ENCODE data around the gene CDSN. TPM values are rescaled to one million over a fixed set of nuclear protein-coding genes. Genes with fewer than 3 reads are reported as not detected.

Gene CDSN
- total and polyA plus RNA-seq, 2 donors (not counting 1 experiment from before 2014, with no cell fraction given), result not detected

- POLR2A ChIA-PET, result no interaction called here
Observed at GRCh38 chr6:31086788-31087440, 33.3 kb downstream of the CDSN start.

More at GRCh38 chr6:31086788-31087440, 33.3 kb downstream of the CDSN start:
- CTCF ChIA-PET, result interaction anchor here (0.6 to 7.2 kb wide), 49 partner anchors 8 to 985 kb away, joined by 3 to 237 read pairs (median 3); partner anchors contain the start of genes GTF2H4 and VARS2
- H3K4me3 Mint-ChIP-seq, result no peak overlapping the region
- peaks cover 21% of the 10 kb centered on the region for H3K27me3 Mint-ChIP-seq
- Histone ChIP-seq H3K27ac (ENCODE audit: low read length in 2 of 2) (no peak overlapping the region), H3K36me3 (replicated peaks in 1 of 2; ENCODE audit: control extremely low read depth in 1 of 2, control insufficient read depth in 1 of 2, extremely low read depth in 1 of 2, insufficient read depth in 2 of 2, low read length in 1 of 2) (no peaks in the 10 kb centered on the region), H3K9ac (ENCODE audit: low read length) (no peak overlapping the region), H4K20me1 (ENCODE audit: control insufficient read depth, insufficient read depth, low read length, poor library complexity, severe bottlenecking) (no peaks in the 10 kb centered on the region), H3K4me1 (ENCODE audit: control insufficient read depth in 2 of 2, insufficient read depth in 2 of 2, low read length in 2 of 2) (no peaks in the 10 kb centered on the region), H3K27me3 (replicated peaks in 1 of 4; ENCODE audit: control extremely low read depth in 1 of 4, control insufficient read depth in 3 of 4, insufficient read depth in 4 of 4, low read length in 3 of 4) (no peaks in the 10 kb centered on the region), H2AFZ (ENCODE audit: insufficient read depth, low read depth, low read length, poor library complexity, severe bottlenecking) (no peak overlapping the region), H3K4me3 (ENCODE audit: control extremely low read depth in 1 of 5, extremely low read depth in 1 of 5, insufficient read depth in 1 of 5, low read depth in 2 of 5, low read length in 4 of 5) (no peak overlapping the region), H3K79me2 (ENCODE audit: control insufficient read depth, insufficient read depth, low read length) (no peaks in the 10 kb centered on the region), H3K4me2 (replicated peaks; ENCODE audit: low read depth, low read length, poor library complexity, severe bottlenecking) (no peak overlapping the region), H3K9me3 (ENCODE audit: control extremely low read depth in 1 of 3, control insufficient read depth in 2 of 3, insufficient read depth in 1 of 3, low read length in 2 of 3) (no peaks in the 10 kb centered on the region)
- WGBS (ENCODE audit: insufficient coverage), result no CpG with 5 or more reads among the region's 7 CpGs
- no peak for ATAC-seq (ENCODE audit: low read depth)
- no peak overlapping the region for H3K27ac Mint-ChIP-seq
- DNase-seq, result no peak
- H3K9me3 Mint-ChIP-seq (ENCODE audit: insufficient read depth), result no peaks in the 10 kb centered on the region
- no peaks in the 10 kb centered on the region for H3K4me1 Mint-ChIP-seq
- no peak for TF ChIP-seq CTCF (IDR thresholded peaks at IDR 0.05)
- TF ChIP-seq EZH2 (IDR thresholded peaks at IDR 0.05; ENCODE audit: borderline replicate concordance, insufficient read depth, low read depth, low read length, poor library complexity, severe bottlenecking), result no peak
- intact Hi-C loops (cut with micrococcal nuclease), result loop anchor here (1.0 to 10.0 kb wide), 5 partner anchors 172 to 602 kb away; partner anchors contain the start of genes HLA-E, IER3 and VARS2
